A673 (cell line): ENCODE data around the gene OR51E2.

Experiments
- CTCF ChIP-seq: fragments of 300-800, 200-600 bp; sonication (generic); conservative IDR thresholded peaks from 2 replicates; pipeline ENCODE4 v1.5.1; 2017; ENCODE audit warnings: low read depth, mild to moderate bottlenecking, antibody characterized with exemption, low read length, moderate library complexity, mixed read lengths
- EZH2 ChIP-seq: fragments of 200-600 bp; sonication (generic); IDR thresholded peaks from 2 replicates; pipeline ENCODE4 v1.6.1; 2017; ENCODE audit warnings: borderline replicate concordance, low read depth, mild to moderate bottlenecking, mixed read lengths, antibody characterized with exemption, low read length; ENCODE audit not compliant: poor library complexity, severe bottlenecking

- TF ChIP-seq CTCF (no peak), EZH2 (no peak)
These were observed 57.7 kb downstream of the OR51E2 start for GRCh38 chr11:4639931-4640330.
